H1 (cell line): ENCODE data around the gene RAN. TPM values are rescaled to one million over a fixed set of nuclear protein-coding genes. Genes with fewer than 3 reads are reported as not detected.

Experiments used
- CTCF ChIA-PET: fragments of 300-600 bp; sonication (Branson Sonifier 250); formaldehyde crosslinking; loops from one replicate; lab custom pipeline; 2021; ENCODE audit not compliant: partially characterized antibody; lab: Charles Lee
- POLR2A ChIA-PET: fragments of 300-600 bp; sonication (Branson Sonifier 250); formaldehyde crosslinking; loops from one replicate; lab custom pipeline; 2021; ENCODE audit warnings: inconsistent platforms; ENCODE audit not compliant: partially characterized antibody; lab: Charles Lee
- DNase-seq, 2 experiments: peaks; one replicate each; pipeline versions ENCODE4 v3.0.0 to v3.0.0-alpha.2; 2010 to 2022; ENCODE audit warnings: low spot score in 2 of 2, low read depth in 1 of 2, mixed read lengths in 1 of 2
- FAIRE-seq: peaks from 2 replicates; lab custom pipeline; 2011; peaks lifted over from hg19 to GRCh38; lab: Jason Lieb, UNC
- H2AFZ ChIP-seq: 2 replicates; pipeline ENCODE4 v1.8.1; 2012; ENCODE audit warnings: low read length, inconsistent platforms
- H2AK5ac ChIP-seq: 2 replicates; pipeline ENCODE4 v1.6.1; 2013; ENCODE audit warnings: low read depth, low read length
- H2BK120ac ChIP-seq: replicated peaks from 2 replicates; pipeline ENCODE3; 2013; ENCODE audit warnings: low read depth, low read length, inconsistent platforms
- H2BK12ac ChIP-seq: 2 replicates; pipeline ENCODE4 v1.6.1; 2013; ENCODE audit warnings: low read depth, low read length
- H2BK15ac ChIP-seq: 2 replicates; pipeline ENCODE4 v1.6.1; 2013; ENCODE audit warnings: low read length
- H2BK20ac ChIP-seq: 2 replicates; pipeline ENCODE4 v1.6.1; 2013; ENCODE audit warnings: low read length
- H2BK5ac ChIP-seq: 2 replicates; pipeline ENCODE4 v1.6.1; 2013; ENCODE audit warnings: low read depth, low read length
- H3K14ac ChIP-seq: 2 replicates; pipeline ENCODE4 v1.6.1; 2013; ENCODE audit warnings: inconsistent platforms; ENCODE audit not compliant: insufficient read length
- H3K18ac ChIP-seq: 2 replicates; pipeline ENCODE4 v1.6.1; 2013; ENCODE audit warnings: low read length; ENCODE audit errors: extremely low read depth
- H3K23ac ChIP-seq: 2 replicates; pipeline ENCODE4 v1.6.1; 2013; ENCODE audit warnings: inconsistent platforms; ENCODE audit not compliant: insufficient read length
- H3K23me2 ChIP-seq: 2 replicates; pipeline ENCODE4 v1.6.1; 2013; ENCODE audit warnings: low read depth, low read length
- H3K27ac ChIP-seq: 2 replicates; pipeline ENCODE4 v1.6.1; 2011; ENCODE audit warnings: low read depth, low read length, inconsistent platforms
- H3K27me3 ChIP-seq, 4 experiments: replicated peaks in 1 of 4; 1 replicate in 1 of 4; 2 replicates in 3 of 4; pipeline versions ENCODE4 v1.6.1 to v1.8.1; 2011 to 2013; ENCODE audit warnings: low read length in 3 of 4, mild to moderate bottlenecking in 3 of 4, inconsistent platforms in 2 of 4, mixed read lengths in 2 of 4, moderate library complexity in 1 of 4; ENCODE audit not compliant: control insufficient read depth in 3 of 4, insufficient read depth in 3 of 4; ENCODE audit errors: extremely low read depth in 1 of 4
- H3K36me3 ChIP-seq, 4 experiments: 2 replicates each; pipeline versions ENCODE4 v1.6.1 to v1.8.1; 2011 to 2013; ENCODE audit warnings: mild to moderate bottlenecking in 4 of 4, low read length in 3 of 4, moderate library complexity in 2 of 4, control low read depth in 1 of 4, inconsistent platforms in 1 of 4; ENCODE audit not compliant: insufficient read depth in 4 of 4, control insufficient read depth in 2 of 4
- H3K4ac ChIP-seq: replicated peaks from 2 replicates; pipeline ENCODE3; 2013; ENCODE audit warnings: low read length, low read depth, mixed read lengths, inconsistent platforms; ENCODE audit not compliant: insufficient read length
- H3K4me1 ChIP-seq, 4 experiments: replicated peaks in 1 of 4; 1 replicate in 1 of 4; 2 replicates in 3 of 4; pipeline versions ENCODE4 v1.6.1 to v1.8.1; 2011 to 2013; ENCODE audit warnings: low read length in 3 of 4, inconsistent platforms in 2 of 4, mixed read lengths in 1 of 4; ENCODE audit not compliant: insufficient read depth in 4 of 4, control insufficient read depth in 3 of 4
- H3K4me2 ChIP-seq, 2 experiments: 2 replicates each; pipeline versions ENCODE4 v1.6.1 to v1.8.1; 2011 to 2013; ENCODE audit warnings: low read depth in 2 of 2, low read length in 2 of 2, control low read depth in 1 of 2, inconsistent platforms in 1 of 2, mild to moderate bottlenecking in 1 of 2; ENCODE audit not compliant: insufficient read depth in 1 of 2
- H3K4me3 ChIP-seq, 4 experiments: fragments of 200-600, 300-600 bp in 1 of 4; sonication (generic), shearing (Covaris generic), sonication (Bioruptor Twin) in 1 of 4; 2 replicates each; pipeline versions ENCODE4 v1.5.1 to v1.8.1; 2011 to 2016; ENCODE audit warnings: low read length in 4 of 4, low read depth in 3 of 4, control low read depth in 2 of 4, inconsistent platforms in 2 of 4, mild to moderate bottlenecking in 2 of 4, mixed read lengths in 1 of 4, moderate library complexity in 1 of 4; ENCODE audit not compliant: insufficient read depth in 2 of 4; ENCODE audit errors: extremely low read depth in 1 of 4
- H3K56ac ChIP-seq: replicated peaks from 2 replicates; pipeline ENCODE3; 2013; ENCODE audit warnings: low read depth, mild to moderate bottlenecking, mixed read lengths, low read length, inconsistent platforms; ENCODE audit not compliant: insufficient read length
- H3K79me1 ChIP-seq: 2 replicates; pipeline ENCODE4 v1.6.1; 2013; ENCODE audit warnings: low read depth, low read length, control low read depth
- H3K79me2 ChIP-seq, 2 experiments: 2 replicates each; pipeline versions ENCODE4 v1.6.1 to v1.8.1; 2012 to 2013; ENCODE audit warnings: low read length in 2 of 2, mild to moderate bottlenecking in 2 of 2, inconsistent platforms in 1 of 2; ENCODE audit not compliant: insufficient read depth in 2 of 2, control insufficient read depth in 1 of 2
- H3K9ac ChIP-seq, 4 experiments: replicated peaks in 1 of 4; 1 replicate in 1 of 4; 2 replicates in 3 of 4; pipeline versions ENCODE4 v1.6.1 to v1.8.1; 2011 to 2013; ENCODE audit warnings: low read depth in 3 of 4, low read length in 3 of 4, control low read depth in 2 of 4, mild to moderate bottlenecking in 2 of 4, moderate library complexity in 2 of 4, inconsistent platforms in 1 of 4; ENCODE audit errors: extremely low read depth in 1 of 4
- H3K9me3 ChIP-seq, 2 experiments: 2 replicates each; pipeline versions ENCODE4 v1.6.1 to v1.8.1; 2012 to 2013; ENCODE audit warnings: mild to moderate bottlenecking in 2 of 2, moderate library complexity in 2 of 2, control low read depth in 1 of 2, inconsistent platforms in 1 of 2, low read depth in 1 of 2, low read length in 1 of 2, mixed read lengths in 1 of 2; ENCODE audit not compliant: insufficient read depth in 2 of 2
- H4K20me1 ChIP-seq, 2 experiments: replicated peaks in 1 of 2; 2 replicates each; pipeline versions ENCODE3 to v1.8.1; 2011 to 2013; ENCODE audit warnings: inconsistent platforms in 2 of 2, low read length in 2 of 2, mild to moderate bottlenecking in 1 of 2; ENCODE audit not compliant: insufficient read depth in 2 of 2, control insufficient read depth in 1 of 2
- H4K5ac ChIP-seq: 2 replicates; pipeline ENCODE4 v1.6.1; 2013; ENCODE audit warnings: low read length, low read depth, mixed read lengths, inconsistent platforms; ENCODE audit not compliant: insufficient read length
- H4K8ac ChIP-seq: 2 replicates; pipeline ENCODE4 v1.8.0; 2013; ENCODE audit warnings: mild to moderate bottlenecking, moderate library complexity, low read length, inconsistent platforms; ENCODE audit not compliant: insufficient read depth; ENCODE audit errors: extremely low read depth
- H4K91ac ChIP-seq: replicated peaks from 2 replicates; pipeline ENCODE3; 2013; ENCODE audit warnings: low read length, mixed read lengths, inconsistent platforms; ENCODE audit not compliant: insufficient read length
- ATF2 ChIP-seq: IDR thresholded peaks from 2 replicates; pipeline ENCODE4 v1.6.1; 2012; ENCODE audit warnings: low read length, inconsistent platforms
- CBX8 ChIP-seq: fragments of 300-800, 300-1000 bp; sonication (generic); IDR thresholded peaks from 2 replicates; pipeline ENCODE4 v1.7.1; 2016; ENCODE audit warnings: low read depth, low read length, borderline replicate concordance
- CTBP2 ChIP-seq: IDR thresholded peaks from 2 replicates; pipeline ENCODE4 v1.7.0; 2011; ENCODE audit warnings: borderline replicate concordance, mild to moderate bottlenecking, moderate library complexity, mixed read lengths, low read length; ENCODE audit not compliant: insufficient read depth, insufficient read length
- NANOG ChIP-seq: IDR thresholded peaks from 2 replicates; pipeline ENCODE4 v1.6.1; 2011; ENCODE audit warnings: low read length, low read depth, mild to moderate bottlenecking, inconsistent platforms; ENCODE audit not compliant: insufficient read depth, poor library complexity, severe bottlenecking
- NRF1 ChIP-seq: IDR thresholded peaks from 2 replicates; pipeline ENCODE4 v1.6.1; 2011; ENCODE audit warnings: mild to moderate bottlenecking, low read depth, low read length, improper control_type of control experiment
- PHF8 ChIP-seq: fragments of 200-600 bp; sonication (generic); conservative IDR thresholded peaks from 2 replicates; pipeline ENCODE4 v1.7.1; 2012; ENCODE audit warnings: low read depth, mild to moderate bottlenecking, inconsistent platforms, low read length, moderate library complexity
- SIN3A ChIP-seq, 2 experiments: IDR thresholded peaks in 1 of 2; conservative IDR thresholded peaks in 1 of 2; 2 replicates each; pipeline ENCODE4 v1.6.1; 2011 to 2012; ENCODE audit warnings: low read length in 2 of 2, improper control_type of control experiment in 1 of 2, low read depth in 1 of 2, mild to moderate bottlenecking in 1 of 2
- SIRT6 ChIP-seq: IDR thresholded peaks from one replicate; pipeline ENCODE4 v1.7.1; 2012; ENCODE audit warnings: low read length, inconsistent platforms
- SP1 ChIP-seq: IDR thresholded peaks from 2 replicates; pipeline ENCODE4 v1.6.1; 2011; ENCODE audit warnings: low read depth, low read length
- SRF ChIP-seq: IDR thresholded peaks from 2 replicates; pipeline ENCODE4 v1.6.1; 2011; ENCODE audit warnings: mild to moderate bottlenecking, low read depth, low read length, moderate library complexity
- SUZ12 ChIP-seq: fragments of 200-600 bp; sonication (generic); IDR thresholded peaks from 2 replicates; pipeline ENCODE4 v1.6.1; 2012; ENCODE audit warnings: mild to moderate bottlenecking, inconsistent platforms, low read length, moderate library complexity, mixed read lengths
- TBP ChIP-seq: IDR thresholded peaks from 2 replicates; pipeline ENCODE4 v1.6.1; 2011; ENCODE audit warnings: low read depth, low read length, improper control_type of control experiment
- WGBS, 2 experiments: shearing (Covaris generic) in 1 of 2; methylation state at CpG; one replicate each; pipeline versions ENCODE4 v1.1.6 to v1.1.7; 2013 to 2015; ENCODE audit warnings: low lambda C conversion rate in 2 of 2, mixed read lengths in 2 of 2, inconsistent platforms in 1 of 2, low coverage in 1 of 2, missing lambda C conversion rate in 1 of 2; ENCODE audit not compliant: insufficient replicate concordance in 2 of 2, insufficient coverage in 1 of 2, insufficient read length in 1 of 2; ENCODE audit errors: extremely low coverage in 1 of 2, missing lambda C conversion rate in 1 of 2; 5-methylcytosine and 5-hydroxymethylcytosine counted together
- polyA plus RNA-seq, 7 experiments: library from polyadenylated mRNA; depleted of rRNA in 3 of 7; stranded (reverse) in 5 of 7; unstranded in 2 of 7; fragments of >200 nt in 5 of 7; fragments of 200-250 nt in 2 of 7; gene quantifications; 1 replicate in 5 of 7; 2 replicates in 1 of 7; 4 replicates in 1 of 7; pipeline versions ENCODE4 v1.2.1 to v1.2.3, GENCODE V29; 2011 to 2013; ENCODE audit warnings: missing spikeins in 2 of 7, mixed read lengths in 2 of 7
- total RNA-seq: library from RNA; stranded (reverse); fragmentation: NEBNext Ultra II Directional; extraction: Animal tissue kit (Norgen Biotek cat#: 25700); gene quantifications from 2 replicates; pipeline ENCODE4 v1.2.1, GENCODE V29; 2021

Gene RAN
- total and polyA plus RNA-seq, 2 of the 8 experiments (the other 6 are each of a cell fraction or from before 2014, with no cell fraction given): 2,064 to 2,203 TPM

- 67% methylated on average over 14 of the region's 14 CpGs; no CpG with 5 or more reads in 1 of the 2 experiments for WGBS, 2 experiments
- POLR2A ChIA-PET: interaction anchor here (1.0 to 3.2 kb wide), 8 partner anchors 8 to 49 kb away, joined by 3 to 14 read pairs (median 6); partner anchors contain the start of gene STX2
- no peak for TF ChIP-seq ATF2
- TF ChIP-seq SP1: no peak
- TF ChIP-seq SIRT6: no peak
- no peak for TF ChIP-seq SUZ12
- TF ChIP-seq PHF8: no peak
- TF ChIP-seq CBX8: no peak
- no peak for TF ChIP-seq TBP
- TF ChIP-seq SIN3A (conservative IDR thresholded peaks at IDR 0.05 in 1 of 2, IDR thresholded peaks at IDR 0.05 in 1 of 2; ENCODE audit: low read depth in 1 of 2, low read length in 2 of 2): no peak
- no peak for TF ChIP-seq NANOG
- no peak for TF ChIP-seq NRF1
- TF ChIP-seq CTBP2: no peak
- no peak for TF ChIP-seq SRF
Measured at GRCh38 chr12:130830246-130830551, 41.7 kb upstream of the RAN start.

More at GRCh38 chr12:130830246-130830551, 41.7 kb upstream of the RAN start:
- Histone ChIP-seq H3K79me1 (peaks cover 7% of the 10 kb centered on the region), H2AFZ (no peak overlapping the region), H2AK5ac (peak overlapping the region; percentile 71), H3K14ac (no peak overlapping the region), H2BK20ac (no peak overlapping the region), H3K36me3 (no peaks in the 10 kb centered on the region), H2BK12ac (peak overlapping the region; percentile 68; the same call in 1 of the 2 replicates), H3K23me2 (no peaks in the 10 kb centered on the region), H2BK5ac (peak overlapping the region; percentile 35; the same call in 1 of the 2 replicates), H3K27ac (no peak overlapping the region), H3K23ac (no peak overlapping the region), H3K56ac (no peak overlapping the region), H3K18ac (no peak overlapping the region), H3K9me3 (no peaks in the 10 kb centered on the region), H4K20me1 (no peaks in the 10 kb centered on the region), H3K79me2 (peaks cover 0 to 47% of the 10 kb centered on the region in 2 experiments; a peak in 1 of 4 replicates), H4K5ac (no peak overlapping the region), H3K4me3 (no peak overlapping the region), H3K4me2 (no peak overlapping the region), H2BK120ac (no peak overlapping the region), H2BK15ac (peak overlapping the region; percentile 97), H3K9ac (no peak overlapping the region), H3K4ac (no peak overlapping the region), H3K27me3 (no peaks in the 10 kb centered on the region), H4K8ac (no peak overlapping the region), H4K91ac (peak overlapping the region; percentile 14), H3K4me1 (peaks cover 0 to 20% (median 16%) of the 10 kb centered on the region in 4 experiments; a peak in 6 of 7 replicates)
- FAIRE-seq (no peak), DNase-seq (no peak)
- CTCF ChIA-PET: interaction anchor here (0.6 to 6.3 kb wide), 4 partner anchors 8 to 28 kb away, joined by 3 to 33 read pairs (median 6); no protein-coding TSS in a partner anchor
